ENCODE data around the gene HDAC11.

The HDAC11 gene

DNA sequence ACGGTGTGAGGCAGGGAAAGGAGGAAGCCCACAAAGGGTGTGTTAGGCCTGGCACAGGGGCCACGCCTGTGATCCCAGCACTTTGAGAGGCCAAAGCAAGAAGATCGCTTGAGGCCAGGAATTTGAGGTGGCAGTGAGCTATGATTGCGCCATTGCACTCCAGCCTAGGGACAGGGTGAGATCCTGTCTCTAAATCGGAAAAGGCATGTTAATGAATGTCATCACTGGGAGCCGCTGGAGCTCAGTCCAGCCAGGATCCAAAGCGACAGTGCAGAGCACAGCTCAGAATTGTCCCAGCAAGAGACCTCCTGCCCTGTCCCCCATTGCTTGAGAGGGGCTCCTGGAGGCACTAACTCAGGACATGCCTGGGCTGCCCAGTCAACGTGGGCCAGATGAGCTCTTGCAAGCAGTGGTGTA, 53.8 kb downstream of the HDAC11 start:
- no peak overlapping the region for H3K4me2 ChIP-seq
- H3K4me3 ChIP-seq: no peak overlapping the region
- TF ChIP-seq Cebpa-rat (IDR thresholded peaks at IDR 0.05): no peak
- H3K27ac ChIP-seq: no peak overlapping the region
- no peaks in the 10 kb centered on the region for H3K9me3 ChIP-seq
- no peaks in the 10 kb centered on the region for H4K20me1 ChIP-seq
- peaks cover 29% of the 10 kb centered on the region for H3K4me1 ChIP-seq
- H3K27me3 ChIP-seq: no peaks in the 10 kb centered on the region
- no peaks in the 10 kb centered on the region for H3K36me3 ChIP-seq
- H3K9ac ChIP-seq: no peak overlapping the region

- no peak overlapping the region for H3K4me3 ChIP-seq
- no peaks in the 10 kb centered on the region for H4K20me1 ChIP-seq
- no peak for TF ChIP-seq Cebpa-rat (IDR thresholded peaks at IDR 0.05)
- no peaks in the 10 kb centered on the region for H3K36me3 ChIP-seq
- H3K27ac ChIP-seq: no peak overlapping the region
- H3K4me1 ChIP-seq: peaks cover 27% of the 10 kb centered on the region
- H3K9ac ChIP-seq: no peak overlapping the region
- H3K27me3 ChIP-seq: no peaks in the 10 kb centered on the region
- H3K4me2 ChIP-seq: no peak overlapping the region
- 0 out of 2 replicates have a peak, but pooled peaks cover 2% of the 10 kb centered on the region for H3K9me3 ChIP-seq
These were observed 55.4 kb downstream of the HDAC11 start for GRCh38 chr3:13535526-13535875.

DNA sequence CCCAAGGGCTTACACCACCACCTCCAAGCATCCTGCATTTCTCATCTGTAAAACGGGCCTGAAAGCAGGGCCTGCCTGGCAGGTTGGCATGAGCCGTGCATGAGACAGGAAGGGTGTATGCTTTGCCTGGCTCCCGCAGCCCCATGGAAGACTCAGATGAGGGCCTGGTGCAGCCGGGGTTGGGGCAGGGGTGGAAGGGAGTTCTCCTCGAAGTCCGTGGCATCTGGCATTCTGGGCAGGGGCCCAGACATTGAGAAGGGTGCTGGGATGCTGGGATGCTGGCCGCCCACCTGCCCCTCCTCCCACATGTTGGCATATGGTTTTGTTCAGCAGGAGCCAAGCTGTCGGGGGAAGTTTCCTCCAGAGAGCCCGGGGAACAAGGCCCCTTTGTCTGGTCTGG, 55.8 kb downstream of the HDAC11 start:
- Histone ChIP-seq H3K4me2 (peak overlapping the region; percentile 72), H3K27ac (peak overlapping the region; percentile 1; the same call in 1 of the 2 replicates), H3K9ac (no peak overlapping the region), H3K9me3 (0 out of 2 replicates have a peak, but pooled peaks cover 4% of the 10 kb centered on the region), H3K4me1 (peaks cover 27% of the 10 kb centered on the region), H3K27me3 (no peaks in the 10 kb centered on the region), H3K36me3 (no peaks in the 10 kb centered on the region), H4K20me1 (no peaks in the 10 kb centered on the region), H3K4me3 (no peak overlapping the region)
- no peak for TF ChIP-seq Cebpa-rat (IDR thresholded peaks at IDR 0.05)

- no peak for TF ChIP-seq Cebpa-rat (IDR thresholded peaks at IDR 0.05)
These were observed 56.3 kb downstream of the HDAC11 start for GRCh38 chr3:13536432-13536831.

GRCh38 chr3:13536832-13537231, 56.7 kb downstream of the HDAC11 start:
- Histone ChIP-seq H3K9me3 (peaks cover 13% of the 10 kb centered on the region), H3K27ac (peak overlapping the region; percentile 1; the same call in 1 of the 2 replicates), H4K20me1 (no peaks in the 10 kb centered on the region), H3K4me2 (peak overlapping the region; percentile 72), H3K36me3 (no peaks in the 10 kb centered on the region), H3K9ac (no peak overlapping the region), H3K4me3 (no peak overlapping the region), H3K27me3 (no peaks in the 10 kb centered on the region), H3K4me1 (peaks cover 27% of the 10 kb centered on the region)
- no peak for TF ChIP-seq Cebpa-rat (IDR thresholded peaks at IDR 0.05)

More at GRCh38 chr3:13536432-13536831, 56.3 kb downstream of the HDAC11 start:
- no peaks in the 10 kb centered on the region for H3K36me3 ChIP-seq
- peak overlapping the region; percentile 72 for H3K4me2 ChIP-seq
- H3K4me3 ChIP-seq: no peak overlapping the region
- peak overlapping the region; percentile 1; the same call in 1 of the 2 replicates for H3K27ac ChIP-seq
- no peaks in the 10 kb centered on the region for H3K27me3 ChIP-seq
- H4K20me1 ChIP-seq: no peaks in the 10 kb centered on the region
- H3K9ac ChIP-seq: no peak overlapping the region
- peaks cover 9% of the 10 kb centered on the region for H3K9me3 ChIP-seq
- H3K4me1 ChIP-seq: peaks cover 27% of the 10 kb centered on the region

DNA sequence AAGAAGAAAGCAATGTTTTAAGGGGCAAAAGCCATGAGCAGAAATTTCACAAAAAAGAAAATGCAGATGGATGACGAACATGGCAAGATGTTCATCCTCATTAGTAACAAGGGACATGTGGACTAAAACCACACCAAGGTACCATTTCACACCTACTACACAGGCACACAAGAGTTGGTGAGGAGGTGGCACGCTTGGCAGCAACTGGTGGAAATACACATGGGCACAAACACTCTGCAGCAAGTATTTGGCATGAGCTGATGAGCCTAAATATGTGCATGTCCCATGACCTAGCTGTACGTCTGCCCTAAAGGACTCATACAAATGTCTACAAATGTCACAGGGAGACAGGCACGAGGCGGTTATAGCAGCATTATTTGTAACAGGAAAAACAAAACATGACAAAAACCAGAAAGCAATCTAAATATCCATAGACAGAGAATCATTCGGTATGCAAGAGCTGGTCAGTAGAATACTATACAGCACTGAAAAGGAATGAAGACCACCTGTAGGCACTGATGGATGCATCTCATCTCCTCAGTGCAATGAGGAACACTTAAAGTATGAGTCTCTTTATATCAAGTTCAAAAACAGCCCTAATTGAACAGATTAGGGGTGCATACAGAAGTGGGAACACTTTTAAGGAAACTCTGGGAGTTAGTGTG, 57.3 kb downstream of the HDAC11 start:
- TF ChIP-seq Cebpa-rat (IDR thresholded peaks at IDR 0.05): no peak
- Histone ChIP-seq H3K27me3 (no peaks in the 10 kb centered on the region), H3K4me1 (peaks cover 27% of the 10 kb centered on the region), H3K36me3 (no peaks in the 10 kb centered on the region), H4K20me1 (no peaks in the 10 kb centered on the region), H3K4me2 (peak overlapping the region; percentile 72), H3K9ac (no peak overlapping the region), H3K27ac (0 out of 2 replicates have a peak overlapping the region, but pooled peaks have one; percentile 1), H3K4me3 (no peak overlapping the region), H3K9me3 (peaks cover 19% of the 10 kb centered on the region)

DNA sequence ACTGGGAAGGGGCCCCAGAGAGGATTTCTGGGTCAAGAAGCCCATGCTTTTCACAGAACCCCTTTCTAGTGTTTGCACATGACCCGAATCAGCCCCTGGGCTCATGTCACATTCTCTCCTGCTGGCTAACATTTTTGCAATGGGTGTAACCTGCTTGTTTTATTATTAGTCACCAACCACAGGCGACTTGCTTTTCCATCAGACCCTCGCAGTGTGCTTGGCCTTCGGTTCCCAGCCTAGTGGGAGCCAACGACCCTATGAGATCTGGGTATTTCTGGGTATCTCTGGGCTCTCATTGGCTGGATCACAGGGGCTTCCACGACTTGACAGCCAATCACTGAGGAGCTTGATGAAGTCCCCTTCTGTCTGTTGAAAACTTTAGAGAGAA, 57.8 kb downstream of the HDAC11 start:
- Histone ChIP-seq H3K27ac (no peak overlapping the region), H3K4me3 (no peak overlapping the region)
- TF ChIP-seq Cebpa-rat (IDR thresholded peaks at IDR 0.05): no peak

GRCh38 chr3:13538520-13539291, 58.6 kb downstream of the HDAC11 start:
- no peak overlapping the region for H3K4me3 ChIP-seq
- H3K27ac ChIP-seq: no peak overlapping the region
- no peak overlapping the region for H3K9ac ChIP-seq
- H3K4me2 ChIP-seq: no peak overlapping the region
- no peak for TF ChIP-seq Cebpa-rat (IDR thresholded peaks at IDR 0.05)
- H3K27me3 ChIP-seq: no peaks in the 10 kb centered on the region
- H4K20me1 ChIP-seq: no peaks in the 10 kb centered on the region; the same call in 1 of the 2 replicates
- H3K36me3 ChIP-seq: no peaks in the 10 kb centered on the region
- peaks cover 34% of the 10 kb centered on the region for H3K4me1 ChIP-seq
- peaks cover 25% of the 10 kb centered on the region for H3K9me3 ChIP-seq

More for the DNA sequence above, 57.8 kb downstream of the HDAC11 start:
- H3K4me1 ChIP-seq: peaks cover 27% of the 10 kb centered on the region
- no peaks in the 10 kb centered on the region for H3K36me3 ChIP-seq
- no peak overlapping the region for H3K9ac ChIP-seq
- no peaks in the 10 kb centered on the region for H4K20me1 ChIP-seq
- no peaks in the 10 kb centered on the region for H3K27me3 ChIP-seq
- H3K4me2 ChIP-seq: no peak overlapping the region
- H3K9me3 ChIP-seq: peaks cover 24% of the 10 kb centered on the region

DNA sequence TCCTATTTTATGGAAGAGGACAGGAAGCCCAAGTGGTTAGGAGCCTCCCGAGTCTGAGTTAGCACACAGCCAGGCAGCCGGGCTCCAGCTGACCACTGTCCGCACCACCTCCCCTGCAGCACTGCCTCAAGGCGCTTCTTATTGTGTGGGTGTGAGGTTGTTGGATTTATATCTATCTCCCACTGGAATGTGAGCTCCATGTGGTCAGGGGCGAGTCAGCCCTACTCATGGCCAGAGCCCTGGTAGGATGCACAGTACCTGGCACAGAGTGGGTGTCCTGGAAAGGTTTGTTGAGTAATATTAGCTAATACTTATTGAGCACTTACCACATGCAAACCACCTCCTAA, 59.2 kb downstream of the HDAC11 start:
- Histone ChIP-seq H3K9ac (no peak overlapping the region), H3K36me3 (no peaks in the 10 kb centered on the region), H3K27ac (no peak overlapping the region), H3K4me2 (no peak overlapping the region), H4K20me1 (peaks cover 6% of the 10 kb centered on the region; the same call in 1 of the 2 replicates), H3K9me3 (peaks cover 25% of the 10 kb centered on the region), H3K27me3 (no peaks in the 10 kb centered on the region), H3K4me1 (peaks cover 34% of the 10 kb centered on the region), H3K4me3 (no peak overlapping the region)
- TF ChIP-seq Cebpa-rat (IDR thresholded peaks at IDR 0.05): no peak

DNA sequence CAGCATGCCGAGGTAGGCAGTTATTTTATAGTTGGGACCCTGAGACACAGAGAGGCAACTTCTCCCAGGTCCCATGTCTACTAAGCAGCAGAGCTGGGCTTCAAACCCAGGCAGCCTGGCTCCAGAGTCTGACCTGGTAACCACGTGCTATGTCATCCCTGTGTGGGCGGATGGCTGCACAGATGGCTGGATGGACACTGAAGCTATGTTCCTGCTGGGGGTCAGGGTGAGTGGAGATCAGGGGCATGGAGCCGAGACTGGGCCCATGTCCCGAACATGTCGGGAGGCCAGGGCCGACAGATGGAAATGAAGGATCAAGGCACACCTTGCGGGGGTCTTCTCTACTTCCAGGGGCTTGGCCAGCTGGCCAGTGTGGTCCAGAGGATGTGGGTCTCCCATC, 59.6 kb downstream of the HDAC11 start:
- no peaks in the 10 kb centered on the region for H3K27me3 ChIP-seq
- no peak overlapping the region for H3K4me3 ChIP-seq
- H3K4me1 ChIP-seq: peaks cover 34% of the 10 kb centered on the region
- TF ChIP-seq Cebpa-rat (IDR thresholded peaks at IDR 0.05): no peak
- H3K27ac ChIP-seq: no peak overlapping the region
- H4K20me1 ChIP-seq: peaks cover 6% of the 10 kb centered on the region; the same call in 1 of the 2 replicates
- no peak overlapping the region for H3K9ac ChIP-seq
- H3K4me2 ChIP-seq: no peak overlapping the region
- H3K36me3 ChIP-seq: no peaks in the 10 kb centered on the region
- H3K9me3 ChIP-seq: peaks cover 25% of the 10 kb centered on the region
